Measurements from ENCODE around the gene PCDHA2.
"Not testable (repeated sequence)": the region's sequence is repeated elsewhere in the genome, so short reads cannot be mapped to it uniquely, and the experiment has no call there.

PCDHA2 gene

DNA sequence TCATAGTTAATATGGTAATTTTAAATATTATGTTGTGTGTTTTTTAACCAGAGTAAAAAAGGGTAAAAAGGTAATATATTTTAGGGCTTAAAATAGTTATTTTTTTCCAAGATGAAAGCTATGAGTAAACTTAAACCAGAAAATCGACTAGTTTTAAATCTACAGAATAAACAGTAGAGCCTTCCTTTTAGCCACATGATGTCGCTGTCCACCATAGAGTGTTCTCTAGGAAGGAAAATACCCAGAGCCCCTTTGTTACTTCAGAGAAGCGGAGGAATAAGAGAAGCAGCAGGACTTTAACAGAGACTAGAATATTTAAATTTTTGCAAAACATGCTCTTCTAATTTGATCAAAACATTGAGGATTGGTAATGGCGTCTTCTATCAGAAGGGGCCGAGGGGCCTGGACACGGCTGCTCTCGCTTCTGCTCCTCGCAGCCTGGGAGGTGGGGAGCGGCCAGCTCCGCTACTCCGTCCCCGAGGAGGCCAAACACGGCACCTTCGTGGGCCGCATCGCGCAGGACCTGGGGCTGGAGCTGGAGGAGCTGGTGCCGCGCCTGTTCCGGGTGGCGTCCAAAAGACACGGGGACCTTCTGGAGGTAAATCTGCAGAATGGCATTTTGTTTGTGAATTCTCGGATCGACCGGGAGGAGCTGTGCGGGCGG, at the start of gene PCDHA2:
TSS of gene PCDHA2 (plus strand) at position 258 of the 664 bp plus-strand sequence.
- DNase-seq: no peak

DNA sequence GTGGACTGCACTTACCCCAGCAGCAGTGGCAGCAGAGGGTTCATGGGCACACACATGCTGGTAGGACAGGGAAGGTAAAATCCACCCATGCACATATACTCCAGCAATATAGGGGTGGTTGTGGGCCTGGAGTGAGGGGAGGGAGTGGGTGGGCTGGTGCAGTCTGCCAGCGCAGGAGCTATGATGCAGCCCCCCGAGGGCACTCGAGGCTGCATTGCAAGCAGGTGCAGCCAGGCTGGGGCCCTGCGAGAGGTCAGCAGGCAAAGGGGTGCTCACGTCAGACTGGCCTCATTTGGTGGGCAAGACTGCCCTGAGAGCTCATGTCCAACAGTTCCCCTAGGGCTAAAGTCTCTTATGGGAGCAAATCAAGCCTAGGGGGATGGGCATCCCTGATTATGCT, 41.1 kb upstream of the PCDHA2 start:
- DNase-seq: no peak

DNA sequence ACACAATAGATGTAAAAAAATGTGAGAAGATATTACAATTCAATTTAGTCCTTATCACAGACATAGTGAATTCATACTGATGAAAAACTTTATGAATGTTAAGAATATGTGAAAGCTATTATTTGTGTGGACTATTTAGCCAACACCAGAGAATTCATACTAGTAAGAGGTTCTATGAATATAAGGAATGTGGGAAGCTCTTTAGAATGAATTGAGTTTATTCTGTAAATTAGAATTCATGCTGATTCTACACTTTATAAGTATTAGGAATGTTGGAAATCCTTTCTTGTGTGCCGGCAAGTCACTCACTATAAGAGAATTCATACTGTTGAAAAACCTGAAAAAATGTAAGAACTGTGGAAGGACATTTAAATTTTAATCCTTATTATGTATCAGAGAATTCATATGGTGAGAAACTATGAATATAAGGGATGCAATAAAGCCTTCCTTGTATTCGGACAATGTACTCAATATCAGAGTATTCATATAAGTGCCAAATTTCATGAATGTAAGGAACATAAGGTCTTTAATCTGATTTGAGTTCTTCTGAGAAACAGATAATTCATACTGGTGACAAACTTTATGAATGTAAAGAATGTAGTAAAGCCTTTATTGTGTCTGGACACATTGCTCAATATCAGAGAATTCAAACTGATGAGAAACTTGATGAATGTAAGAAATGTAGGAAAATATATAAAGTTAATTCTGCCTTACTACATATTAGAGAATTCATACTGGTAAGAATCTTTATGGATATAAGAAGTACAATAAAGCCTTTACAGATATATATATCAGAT, 30.3 kb upstream of the PCDHA2 start:
- DNase-seq: no peak

DNA sequence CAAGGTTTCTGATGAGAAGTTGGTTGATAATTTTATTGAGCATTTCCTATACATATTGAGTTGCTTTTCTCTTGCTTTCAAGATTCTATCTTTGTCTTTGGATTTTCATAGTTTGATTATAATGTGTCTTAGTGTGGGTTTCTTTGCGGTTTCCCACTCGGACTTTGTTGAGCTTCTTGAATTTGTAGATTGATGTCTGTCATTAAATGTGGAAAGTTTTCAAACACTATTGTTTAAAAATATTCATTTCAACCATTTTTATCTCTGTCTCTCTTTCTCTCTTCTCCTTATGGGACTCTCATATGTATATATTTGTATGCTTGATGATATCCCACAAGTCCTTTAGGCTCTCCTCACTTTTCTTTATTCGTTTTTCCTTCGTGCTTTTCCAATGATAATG, 27.2 kb upstream of the PCDHA2 start:
- no peak for DNase-seq

DNA sequence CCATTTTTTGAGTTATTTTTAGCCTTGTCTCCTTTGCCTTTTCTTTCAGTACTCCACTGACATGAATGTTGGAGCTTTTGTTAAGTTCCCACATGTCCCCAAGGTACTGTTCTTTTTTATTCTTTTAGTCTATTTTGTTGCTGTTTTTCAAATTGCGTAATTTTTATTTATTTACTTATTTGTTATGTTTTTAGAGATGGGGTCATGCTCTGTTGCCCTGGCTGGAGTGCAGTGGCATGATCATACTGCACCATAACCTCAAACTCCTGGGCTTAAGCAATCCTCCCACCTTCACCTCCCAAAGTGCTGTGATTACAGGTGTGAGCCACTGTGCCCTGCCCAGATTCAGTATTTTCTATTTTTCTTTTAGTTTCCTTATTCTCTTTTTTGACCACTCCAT, 14.1 kb upstream of the PCDHA2 start:
- no peak for DNase-seq

DNA sequence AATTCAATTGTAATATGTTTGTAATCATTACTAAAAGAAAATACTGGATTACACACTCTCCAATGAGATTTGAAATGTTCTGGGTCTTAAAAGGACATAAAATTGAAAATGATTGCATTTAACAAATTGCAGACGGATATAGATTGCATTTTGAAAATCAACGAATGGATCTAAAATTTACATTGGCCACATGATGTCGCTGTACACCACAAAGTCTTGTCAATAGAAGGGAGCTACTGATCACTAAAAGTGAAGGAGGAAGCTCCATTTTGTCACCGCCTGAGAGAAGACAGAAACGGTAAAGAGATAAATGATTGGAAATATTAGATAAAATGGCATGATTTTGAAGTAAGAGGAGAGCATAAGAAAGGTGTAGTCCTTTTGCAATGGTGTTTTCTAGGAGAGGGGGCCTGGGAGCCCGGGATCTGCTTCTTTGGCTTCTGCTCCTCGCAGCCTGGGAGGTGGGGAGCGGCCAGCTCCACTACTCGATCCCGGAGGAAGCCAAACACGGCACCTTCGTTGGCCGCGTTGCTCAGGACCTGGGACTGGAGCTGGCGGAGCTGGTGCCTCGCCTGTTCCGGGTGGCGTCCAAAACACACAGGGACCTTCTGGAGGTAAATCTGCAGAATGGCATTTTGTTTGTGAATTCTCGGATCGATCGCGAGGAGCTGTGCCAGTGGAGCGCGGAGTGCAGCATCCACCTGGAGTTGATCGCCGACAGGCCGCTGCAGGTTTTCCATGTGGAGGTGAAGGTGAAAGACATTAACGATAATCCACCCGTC, 8.6 kb upstream of the PCDHA2 start, which contains the start of gene PCDHA1:
TSS of gene PCDHA1 (plus strand) at position 236 of the 782 bp plus-strand sequence.
- DNase-seq: no peak

DNA sequence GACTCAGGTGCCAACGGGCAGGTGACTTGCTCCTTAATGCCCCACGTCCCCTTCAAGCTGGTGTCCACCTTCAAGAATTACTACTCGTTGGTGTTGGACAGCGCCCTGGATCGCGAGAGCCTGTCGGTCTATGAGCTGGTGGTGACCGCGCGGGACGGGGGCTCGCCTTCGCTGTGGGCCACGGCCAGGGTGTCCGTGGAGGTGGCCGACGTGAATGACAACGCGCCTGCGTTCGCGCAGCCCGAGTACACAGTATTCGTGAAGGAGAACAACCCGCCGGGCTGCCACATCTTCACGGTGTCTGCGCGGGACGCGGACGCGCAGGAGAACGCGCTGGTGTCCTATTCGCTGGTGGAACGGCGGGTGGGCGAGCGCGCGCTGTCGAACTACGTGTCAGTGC, 7.2 kb upstream of the PCDHA2 start:
- DNase-seq: not testable (repeated sequence)

DNA sequence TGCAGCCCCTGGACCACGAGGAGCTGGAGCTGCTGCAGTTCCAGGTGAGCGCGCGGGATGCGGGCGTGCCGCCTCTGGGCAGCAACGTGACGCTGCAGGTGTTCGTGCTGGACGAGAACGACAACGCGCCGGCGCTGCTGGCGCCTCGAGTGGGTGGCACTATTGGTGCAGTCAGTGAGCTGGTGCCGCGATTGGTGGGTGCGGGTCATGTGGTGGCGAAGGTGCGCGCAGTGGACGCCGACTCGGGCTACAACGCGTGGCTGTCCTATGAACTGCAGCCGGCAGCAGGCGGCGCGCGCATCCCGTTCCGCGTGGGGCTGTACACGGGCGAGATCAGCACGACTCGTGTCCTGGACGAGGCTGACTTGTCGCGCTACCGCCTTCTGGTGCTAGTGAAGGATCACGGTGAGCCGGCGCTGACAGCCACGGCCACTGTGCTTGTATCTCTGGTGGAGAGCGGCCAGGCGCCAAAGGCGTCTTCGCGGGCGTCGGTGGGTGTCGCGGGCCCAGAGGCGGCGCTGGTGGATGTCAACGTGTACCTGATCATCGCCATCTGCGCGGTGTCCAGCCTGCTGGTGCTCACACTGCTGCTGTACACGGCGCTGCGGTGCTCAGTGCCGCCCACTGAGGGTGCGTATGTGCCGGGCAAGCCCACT, 6.7 kb upstream of the PCDHA2 start:
- DNase-seq: not testable (repeated sequence)

DNA sequence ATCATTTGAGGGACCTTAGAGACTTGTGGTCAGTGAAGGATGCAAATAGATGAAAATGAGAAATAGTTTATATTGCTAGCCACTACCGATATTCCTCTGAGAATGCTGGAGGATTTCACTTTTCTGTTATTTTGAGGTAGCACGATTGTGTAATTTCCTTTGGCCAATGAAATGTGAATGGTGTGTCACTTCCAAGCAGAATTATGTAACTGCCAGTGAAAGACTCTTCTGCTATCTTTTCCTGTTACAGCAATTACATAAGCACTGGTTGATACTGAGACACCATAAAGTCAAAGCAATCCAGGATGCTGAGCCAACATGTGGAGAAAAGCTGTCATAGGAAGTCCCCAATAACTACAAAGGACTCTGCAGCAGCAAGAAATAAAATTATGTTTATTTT, 3.6 kb upstream of the PCDHA2 start:
- no peak for DNase-seq

DNA sequence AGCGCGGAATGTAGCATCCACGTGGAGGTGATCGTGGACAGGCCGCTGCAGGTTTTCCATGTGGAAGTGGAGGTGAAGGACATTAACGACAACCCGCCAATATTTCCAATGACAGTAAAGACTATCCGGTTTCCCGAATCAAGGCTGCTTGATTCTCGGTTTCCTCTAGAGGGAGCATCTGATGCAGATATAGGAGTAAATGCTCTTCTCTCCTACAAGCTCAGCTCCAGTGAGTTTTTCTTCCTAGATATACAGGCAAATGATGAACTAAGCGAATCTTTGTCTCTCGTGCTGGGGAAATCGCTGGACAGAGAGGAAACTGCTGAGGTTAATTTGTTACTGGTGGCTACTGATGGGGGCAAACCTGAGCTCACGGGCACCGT, 598 bp downstream of the PCDHA2 start:
- DNase-seq: no peak

DNA sequence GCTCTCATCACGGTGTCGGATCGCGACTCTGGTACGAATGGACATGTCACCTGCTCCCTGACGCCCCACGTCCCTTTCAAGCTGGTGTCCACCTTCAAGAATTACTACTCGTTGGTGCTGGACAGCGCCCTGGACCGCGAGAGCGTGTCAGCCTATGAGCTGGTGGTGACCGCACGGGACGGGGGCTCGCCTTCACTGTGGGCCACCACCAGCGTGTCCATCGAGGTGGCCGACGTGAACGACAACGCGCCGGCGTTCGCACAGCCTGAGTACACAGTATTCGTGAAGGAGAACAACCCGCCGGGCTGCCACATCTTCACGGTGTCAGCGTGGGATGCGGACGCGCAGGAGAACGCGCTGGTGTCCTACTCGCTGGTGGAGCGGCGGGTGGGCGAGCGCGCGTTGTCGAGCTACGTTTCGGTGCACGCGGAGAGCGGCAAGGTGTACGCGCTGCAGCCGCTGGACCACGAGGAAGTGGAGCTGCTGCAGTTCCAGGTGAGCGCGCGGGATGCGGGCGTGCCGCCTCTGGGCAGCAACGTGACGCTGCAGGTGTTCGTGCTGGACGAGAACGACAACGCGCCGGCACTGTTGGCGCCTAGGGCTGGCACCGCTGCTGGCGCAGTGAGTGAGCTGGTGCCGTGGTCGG, 1.5 kb downstream of the PCDHA2 start:
- not testable (repeated sequence) for DNase-seq

DNA sequence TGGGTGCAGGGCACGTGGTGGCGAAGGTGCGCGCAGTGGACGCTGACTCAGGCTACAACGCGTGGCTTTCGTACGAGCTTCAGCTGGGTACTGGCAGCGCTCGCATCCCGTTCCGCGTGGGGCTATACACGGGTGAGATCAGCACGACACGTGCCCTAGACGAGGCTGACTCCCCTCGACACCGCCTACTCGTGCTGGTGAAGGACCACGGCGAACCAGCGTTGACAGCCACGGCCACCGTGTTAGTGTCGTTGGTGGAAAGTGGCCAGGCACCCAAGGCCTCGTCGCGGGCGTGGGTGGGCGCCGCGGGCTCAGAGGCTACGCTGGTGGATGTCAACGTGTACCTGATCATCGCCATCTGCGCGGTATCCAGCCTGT, 2.1 kb downstream of the PCDHA2 start:
- no peak for DNase-seq

DNA sequence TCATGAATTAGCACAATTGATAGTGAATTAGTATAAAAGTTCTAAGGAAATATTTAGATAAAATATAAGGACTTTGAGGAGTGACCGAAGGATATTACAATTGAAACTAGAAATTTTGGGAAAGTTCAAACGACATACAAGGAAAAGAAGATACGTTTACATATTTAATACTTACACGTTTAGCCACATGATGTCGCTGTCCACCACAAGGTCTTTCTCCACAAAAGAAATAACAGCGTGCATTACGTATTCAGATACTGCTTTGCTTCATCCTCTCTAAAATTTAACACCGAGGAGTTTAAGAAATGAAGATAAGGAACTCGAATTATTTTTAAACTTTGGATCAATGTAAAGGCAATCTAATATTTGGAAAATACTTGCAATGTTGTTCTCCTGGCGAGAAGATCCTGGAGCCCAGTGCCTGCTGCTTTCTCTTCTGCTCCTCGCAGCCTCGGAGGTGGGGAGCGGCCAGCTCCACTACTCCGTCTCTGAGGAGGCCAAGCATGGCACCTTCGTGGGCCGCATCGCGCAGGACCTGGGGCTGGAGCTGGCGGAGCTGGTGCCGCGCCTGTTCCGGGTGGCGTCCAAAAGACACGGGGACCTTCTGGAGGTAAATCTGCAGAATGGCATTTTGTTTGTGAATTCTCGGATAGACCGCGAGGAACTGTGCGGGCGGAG, 6.3 kb downstream of the PCDHA2 start, which contains the start of gene PCDHA3:
TSS of gene PCDHA3 (plus strand) at position 242 of the 678 bp plus-strand sequence.
- DNase-seq: no peak

DNA sequence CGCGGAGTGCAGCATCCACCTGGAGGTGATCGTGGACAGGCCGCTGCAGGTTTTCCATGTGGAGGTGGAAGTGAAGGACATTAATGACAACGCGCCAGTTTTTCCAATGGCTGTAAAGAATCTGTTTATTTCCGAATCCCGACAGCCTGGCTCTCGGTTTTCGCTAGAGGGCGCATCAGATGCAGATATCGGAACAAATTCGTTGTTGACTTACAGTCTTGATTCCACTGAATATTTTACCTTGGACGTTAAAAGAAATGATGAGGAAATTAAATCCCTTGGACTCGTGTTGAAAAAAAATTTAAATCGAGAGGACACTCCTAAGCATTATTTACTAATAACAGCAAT, 6.8 kb downstream of the PCDHA2 start:
- no peak for DNase-seq

DNA sequence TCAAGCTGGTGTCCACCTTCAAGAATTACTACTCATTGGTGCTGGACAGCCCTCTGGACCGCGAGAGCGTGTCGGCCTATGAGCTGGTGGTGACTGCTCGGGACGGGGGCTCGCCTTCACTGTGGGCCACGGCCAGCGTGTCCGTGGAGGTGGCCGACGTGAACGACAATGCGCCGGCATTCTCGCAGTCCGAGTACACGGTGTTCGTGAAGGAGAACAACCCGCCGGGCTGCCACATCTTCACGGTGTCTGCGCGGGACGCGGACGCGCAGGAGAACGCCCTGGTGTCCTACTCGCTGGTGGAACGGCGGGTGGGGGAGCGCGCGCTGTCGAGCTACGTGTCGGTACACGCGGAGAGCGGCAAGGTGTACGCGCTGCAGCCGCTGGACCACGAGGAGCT, 7.7 kb downstream of the PCDHA2 start:
- DNase-seq: not testable (repeated sequence)

DNA sequence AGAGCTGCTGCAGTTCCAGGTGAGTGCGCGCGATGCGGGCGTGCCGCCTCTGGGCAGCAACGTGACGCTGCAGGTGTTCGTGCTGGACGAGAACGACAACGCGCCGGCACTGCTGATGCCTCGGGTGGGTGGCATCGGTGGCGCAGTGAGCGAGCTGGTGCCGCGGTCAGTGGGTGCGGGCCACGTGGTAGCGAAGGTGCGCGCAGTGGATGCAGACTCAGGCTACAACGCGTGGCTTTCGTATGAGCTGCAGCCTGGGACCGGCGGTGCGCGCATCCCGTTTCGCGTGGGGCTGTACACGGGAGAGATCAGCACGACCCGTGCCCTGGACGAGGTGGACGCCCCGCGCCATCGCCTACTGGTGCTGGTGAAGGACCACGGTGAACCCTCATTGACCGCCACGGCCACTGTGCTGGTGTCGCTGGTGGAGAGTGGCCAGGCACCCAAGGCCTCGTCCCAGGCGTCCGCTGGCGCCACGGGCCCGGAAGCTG, 8.2 kb downstream of the PCDHA2 start:
- DNase-seq: no peak

DNA sequence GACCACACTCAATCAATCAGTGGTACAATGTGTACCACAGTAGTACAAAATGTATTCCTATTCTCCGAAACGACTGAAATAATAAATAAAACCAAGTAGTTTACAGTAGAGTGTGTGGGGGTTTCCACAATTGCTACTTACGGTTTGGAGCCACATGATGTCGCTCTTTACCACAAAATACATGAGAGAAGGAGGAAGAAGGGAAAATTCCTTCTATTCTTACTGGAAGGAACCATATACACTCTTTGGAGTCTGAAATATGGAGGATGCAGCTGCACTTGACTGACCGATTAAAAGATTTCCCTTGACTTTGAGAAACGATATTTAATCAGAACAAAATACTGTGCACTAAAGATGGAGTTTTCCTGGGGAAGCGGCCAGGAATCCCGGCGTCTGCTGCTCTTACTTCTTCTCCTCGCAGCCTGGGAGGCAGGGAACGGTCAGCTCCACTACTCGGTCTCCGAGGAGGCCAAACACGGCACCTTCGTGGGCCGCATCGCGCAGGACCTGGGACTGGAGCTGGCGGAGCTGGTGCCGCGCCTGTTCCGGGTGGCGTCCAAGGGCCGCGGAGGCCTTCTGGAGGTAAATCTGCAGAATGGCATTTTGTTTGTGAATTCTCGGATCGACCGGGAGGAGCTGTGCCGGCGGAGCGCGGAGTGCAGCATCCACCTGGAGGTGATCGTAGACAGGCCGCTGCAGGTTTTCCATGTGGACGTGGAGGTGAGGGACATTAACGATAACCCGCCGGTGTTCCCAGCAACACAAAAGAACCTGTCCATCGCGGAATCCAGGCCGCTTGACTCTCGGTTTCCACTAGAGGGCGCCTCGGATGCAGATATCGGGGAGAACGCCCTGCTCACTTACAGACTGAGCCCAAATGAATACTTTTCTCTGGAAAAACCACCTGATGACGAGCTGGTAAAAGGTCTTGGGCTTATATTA, 12.5 kb downstream of the PCDHA2 start, which contains the start of gene PCDHA4:
TSS of gene PCDHA4 (plus strand) at position 235 of the 942 bp plus-strand sequence.
- DNase-seq: no peak

DNA sequence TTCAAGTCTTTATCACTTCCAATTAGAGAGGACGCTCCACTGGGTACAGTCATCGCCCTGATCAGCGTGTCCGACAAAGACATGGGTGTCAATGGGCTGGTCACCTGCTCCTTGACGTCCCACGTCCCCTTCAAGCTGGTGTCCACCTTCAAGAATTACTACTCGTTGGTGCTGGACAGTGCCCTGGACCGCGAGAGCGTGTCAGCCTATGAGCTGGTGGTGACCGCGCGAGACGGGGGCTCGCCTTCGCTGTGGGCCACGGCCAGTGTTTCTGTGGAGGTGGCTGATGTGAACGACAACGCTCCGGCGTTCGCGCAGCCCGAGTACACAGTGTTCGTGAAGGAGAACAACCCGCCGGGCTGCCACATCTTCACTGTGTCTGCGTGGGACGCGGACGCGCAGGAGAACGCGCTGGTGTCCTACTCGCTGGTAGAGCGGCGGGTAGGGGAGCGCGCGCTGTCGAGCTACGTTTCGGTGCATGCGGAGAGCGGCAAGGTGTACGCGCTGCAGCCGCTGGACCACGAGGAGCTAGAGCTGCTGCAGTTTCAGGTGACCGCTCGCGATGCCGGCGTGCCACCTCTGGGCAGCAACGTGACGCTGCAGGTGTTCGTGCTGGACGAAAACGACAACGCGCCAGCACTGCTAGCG, 13.7 kb downstream of the PCDHA2 start:
- DNase-seq: not testable (repeated sequence)

DNA sequence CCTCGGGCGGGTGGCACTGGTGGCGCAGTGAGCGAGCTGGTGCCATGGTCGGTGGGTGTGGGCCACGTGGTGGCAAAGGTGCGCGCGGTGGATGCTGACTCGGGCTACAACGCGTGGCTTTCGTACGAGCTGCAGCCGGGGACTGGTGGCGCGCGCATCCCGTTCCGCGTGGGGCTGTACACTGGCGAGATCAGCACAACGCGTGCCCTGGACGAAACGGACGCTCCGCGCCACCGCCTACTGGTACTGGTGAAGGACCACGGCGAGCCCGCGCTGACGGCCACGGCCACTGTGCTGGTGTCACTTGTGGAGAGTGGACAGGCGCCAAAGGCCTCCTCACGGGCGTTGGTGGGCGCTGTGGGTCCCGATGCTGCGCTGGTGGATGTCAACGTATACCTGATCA, 14.2 kb downstream of the PCDHA2 start:
- no peak for DNase-seq
